Caco-2 (cell line): ENCODE measurements around the gene COX6A1. TPM values are rescaled to one million over a fixed set of nuclear protein-coding genes. Genes with fewer than 3 reads are reported as not detected.

Experiments used
- BruUV-seq: library from RNA; stranded (reverse); fragments of 400-500 nt; replicated peaks from 2 replicates; lab custom pipeline; 2021; lab: Mats Ljungman, UMichigan
- CTCF ChIA-PET: fragments of 300-600 bp; sonication (Branson Sonifier 250); formaldehyde crosslinking; loops from one replicate; lab custom pipeline; 2022; ENCODE audit warnings: antibody characterized with exemption; lab: Charles Lee
- POLR2A ChIA-PET: fragments of 300-600 bp; sonication (Branson Sonifier 250); formaldehyde crosslinking; loops from one replicate; lab custom pipeline; 2022; ENCODE audit warnings: antibody characterized with exemption; lab: Charles Lee
- DNase-seq, 2 experiments: peaks; one replicate each; pipeline versions ENCODE4 v3.0.0 to v3.0.0-alpha.2; 2020 to 2022
- H3K27me3 ChIP-seq: replicated peaks from 2 replicates; pipeline ENCODE4 v1.6.0; 2011; ENCODE audit warnings: low read length; ENCODE audit not compliant: control insufficient read depth, insufficient read depth
- H3K36me3 ChIP-seq: 2 replicates; pipeline ENCODE4 v1.5.1; 2011; ENCODE audit warnings: low read length; ENCODE audit not compliant: control insufficient read depth, insufficient read depth
- H3K4me1 ChIP-seq: fragments of 250-450 bp; sonication (Bioruptor Pico); 2 replicates; pipeline ENCODE4 v1.5.1; 2020; ENCODE audit warnings: mild to moderate bottlenecking
- H3K4me3 ChIP-seq: 2 replicates; pipeline ENCODE4 v1.5.1; 2011; ENCODE audit warnings: low read depth, mild to moderate bottlenecking, control low read depth, low read length
- H3K9me3 ChIP-seq: fragments of 250-450 bp; sonication (Bioruptor Pico); 2 replicates; pipeline ENCODE4 v1.5.1; 2020; ENCODE audit warnings: mild to moderate bottlenecking, moderate library complexity
- H3K27ac Mint-ChIP-seq: one replicate; pipeline ENCODE4 v1.8.0; 2022; ENCODE audit warnings: mixed read lengths; ENCODE audit not compliant: unreplicated experiment
- H3K27me3 Mint-ChIP-seq: one replicate; pipeline ENCODE4 v1.8.0; 2022; ENCODE audit warnings: mixed read lengths; ENCODE audit not compliant: insufficient read depth, unreplicated experiment
- H3K36me3 Mint-ChIP-seq: one replicate; pipeline ENCODE4 v1.8.0; 2022; ENCODE audit warnings: mild to moderate bottlenecking, mixed read lengths; ENCODE audit not compliant: insufficient read depth, unreplicated experiment
- H3K4me1 Mint-ChIP-seq: one replicate; pipeline ENCODE4 v1.8.0; 2022; ENCODE audit warnings: low read depth, mixed read lengths; ENCODE audit not compliant: unreplicated experiment
- H3K4me3 Mint-ChIP-seq: one replicate; pipeline ENCODE4 v1.8.0; 2022; ENCODE audit warnings: mild to moderate bottlenecking, moderate library complexity, mixed read lengths; ENCODE audit not compliant: unreplicated experiment
- H3K9me3 Mint-ChIP-seq: one replicate; pipeline ENCODE4 v1.8.0; 2022; ENCODE audit warnings: mixed read lengths; ENCODE audit not compliant: unreplicated experiment
- intact Hi-C: fragments of 100-400 bp; cut with micrococcal nuclease; formaldehyde crosslinking; loops from one replicate; pipeline ENCODE4 v1.10.0; 2022; ENCODE audit not compliant: unreplicated experiment
- total RNA-seq: library from RNA; stranded (reverse); gene quantifications from 2 replicates; pipeline ENCODE4 v1.2.3, GENCODE V29; 2022
- TF ChIP-seq, protein P1 (sequence below), 2 experiments: fragments of 200-600 bp in 1 of 2; IDR thresholded peaks; 1 replicate in 1 of 2; 2 replicates in 1 of 2; pipeline versions ENCODE4 v1.5.1 to v1.8.0; 2011 to 2022; ENCODE audit warnings: antibody characterized with exemption in 1 of 2, control low read depth in 1 of 2, inconsistent platforms in 1 of 2, low read depth in 1 of 2, low read length in 1 of 2, mild to moderate bottlenecking in 1 of 2, moderate library complexity in 1 of 2; ENCODE audit not compliant: insufficient read depth in 1 of 2, severe bottlenecking in 1 of 2, unreplicated experiment in 1 of 2

The COX6A1 gene
- total RNA-seq, 1 experiment from 2014 or later = 474 TPM

DNA sequence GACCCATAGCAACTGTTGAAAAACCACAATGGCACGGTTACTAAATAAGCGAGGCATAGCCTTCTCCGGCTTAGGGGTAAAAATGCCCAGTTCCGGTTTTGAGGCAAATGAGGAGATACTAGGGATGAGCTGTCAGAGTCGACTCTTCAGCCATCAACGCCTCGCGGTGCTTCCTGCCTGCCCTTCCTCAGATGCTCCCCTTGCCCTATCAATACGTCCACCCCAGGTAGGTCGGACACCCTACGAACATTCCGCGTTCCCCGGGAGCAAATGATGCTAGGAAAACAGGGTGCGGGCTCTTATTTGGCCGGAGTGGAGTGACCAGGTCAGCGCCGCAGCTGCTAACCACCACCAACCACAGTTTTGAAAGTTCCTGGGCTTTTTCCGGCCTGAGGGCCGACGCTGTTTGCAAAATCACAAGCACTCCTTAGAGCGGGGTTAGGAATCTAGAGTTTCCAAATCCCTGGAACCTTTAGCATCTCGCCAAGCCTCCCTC lies 30.5 kb downstream of the COX6A1 start:
- no peaks in the 10 kb centered on the region for H3K27me3 Mint-ChIP-seq
- TSS peak; percentile 47 for BruUV-seq
- H3K27me3 ChIP-seq = no peaks in the 10 kb centered on the region
- H3K4me3 ChIP-seq = peak overlapping the region; percentile 80
- ChIA-PET POLR2A (interaction anchor here (1.6 kb wide), 1 partner anchor 113 kb away, joined by 5 read pairs; the partner anchor contains the start of gene POP5), CTCF (interaction anchor here (0.6 to 1.2 kb wide), 4 partner anchors 11 to 267 kb away, joined by 3 to 4 read pairs (median 4); no protein-coding TSS in a partner anchor)
- H3K9me3 Mint-ChIP-seq = no peaks in the 10 kb centered on the region
- no peaks in the 10 kb centered on the region for H3K9me3 ChIP-seq
- H3K4me3 Mint-ChIP-seq = peak overlapping the region; percentile 85
- TF ChIP-seq, protein P1, sequence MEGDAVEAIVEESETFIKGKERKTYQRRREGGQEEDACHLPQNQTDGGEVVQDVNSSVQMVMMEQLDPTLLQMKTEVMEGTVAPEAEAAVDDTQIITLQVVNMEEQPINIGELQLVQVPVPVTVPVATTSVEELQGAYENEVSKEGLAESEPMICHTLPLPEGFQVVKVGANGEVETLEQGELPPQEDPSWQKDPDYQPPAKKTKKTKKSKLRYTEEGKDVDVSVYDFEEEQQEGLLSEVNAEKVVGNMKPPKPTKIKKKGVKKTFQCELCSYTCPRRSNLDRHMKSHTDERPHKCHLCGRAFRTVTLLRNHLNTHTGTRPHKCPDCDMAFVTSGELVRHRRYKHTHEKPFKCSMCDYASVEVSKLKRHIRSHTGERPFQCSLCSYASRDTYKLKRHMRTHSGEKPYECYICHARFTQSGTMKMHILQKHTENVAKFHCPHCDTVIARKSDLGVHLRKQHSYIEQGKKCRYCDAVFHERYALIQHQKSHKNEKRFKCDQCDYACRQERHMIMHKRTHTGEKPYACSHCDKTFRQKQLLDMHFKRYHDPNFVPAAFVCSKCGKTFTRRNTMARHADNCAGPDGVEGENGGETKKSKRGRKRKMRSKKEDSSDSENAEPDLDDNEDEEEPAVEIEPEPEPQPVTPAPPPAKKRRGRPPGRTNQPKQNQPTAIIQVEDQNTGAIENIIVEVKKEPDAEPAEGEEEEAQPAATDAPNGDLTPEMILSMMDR (IDR thresholded peaks at IDR 0.05; ENCODE audit: insufficient read depth in 1 of 2, low read depth in 1 of 2, low read length in 1 of 2, severe bottlenecking in 1 of 2, unreplicated experiment in 1 of 2) = no peak
- intact Hi-C loops = loop anchor here (2.0 to 5.0 kb wide), 2 partner anchors 22 to 59 kb away; partner anchors contain the start of genes COQ5, GATC and TRIAP1
- peak overlapping the region; percentile 79 for H3K27ac Mint-ChIP-seq
- H3K36me3 Mint-ChIP-seq = peaks cover 59% of the 10 kb centered on the region
- peak; percentile 44 to 53 for DNase-seq
- H3K4me1 ChIP-seq = peaks cover 5% of the 10 kb centered on the region; the same call in 1 of the 2 replicates
- H3K4me1 Mint-ChIP-seq = no peaks in the 10 kb centered on the region
- 0 out of 2 replicates have a peak, but pooled peaks cover 1% of the 10 kb centered on the region for H3K36me3 ChIP-seq

DNA sequence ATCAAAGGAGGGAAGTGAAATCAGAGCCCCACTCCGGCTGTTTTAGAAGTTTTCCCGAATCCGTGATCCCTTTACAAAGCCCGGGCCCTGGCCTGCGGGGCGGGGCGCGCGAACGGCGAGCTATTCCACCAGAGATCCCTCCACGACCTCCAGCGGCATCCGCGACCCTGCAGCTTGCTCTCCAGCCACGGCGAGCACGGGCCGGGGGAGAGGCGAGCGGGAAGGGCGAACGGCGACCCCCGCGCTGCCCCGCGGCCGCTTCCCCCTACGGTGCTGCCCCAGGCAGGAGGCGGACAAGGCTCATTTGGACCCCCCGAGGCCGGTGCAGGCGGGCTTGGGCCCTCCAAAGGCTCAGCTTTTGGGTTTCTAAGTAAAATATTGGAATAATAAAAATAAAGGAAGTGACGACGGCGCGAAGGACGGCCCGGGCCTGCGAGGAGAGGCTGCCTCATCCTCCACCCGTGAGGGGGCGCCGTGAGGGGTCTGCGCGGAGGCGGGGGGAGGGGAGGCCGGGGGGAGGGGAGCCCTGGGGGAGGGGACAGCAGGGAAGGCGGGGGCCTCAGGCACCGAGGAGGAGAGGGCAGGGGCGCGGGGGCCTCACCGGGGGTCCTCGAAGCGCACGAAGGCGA lies 31.0 kb downstream of the COX6A1 start:
- Mint-ChIP-seq H3K27ac (peak overlapping the region; percentile 79), H3K27me3 (no peaks in the 10 kb centered on the region), H3K4me1 (peaks cover 4% of the 10 kb centered on the region), H3K9me3 (no peaks in the 10 kb centered on the region), H3K36me3 (peaks cover 54% of the 10 kb centered on the region), H3K4me3 (peak overlapping the region; percentile 85)
- CTCF ChIA-PET = interaction anchor here (0.7 to 1.2 kb wide), 5 partner anchors 12 to 241 kb away, joined by 3 to 5 read pairs (median 3); no protein-coding TSS in a partner anchor
- peak in 1 of 2 experiments; percentile 41 for DNase-seq
- TF ChIP-seq, protein P1 (IDR thresholded peaks at IDR 0.05; ENCODE audit: insufficient read depth in 1 of 2, low read depth in 1 of 2, low read length in 1 of 2, severe bottlenecking in 1 of 2, unreplicated experiment in 1 of 2) = no peak
- Histone ChIP-seq H3K4me1 (peaks cover 5% of the 10 kb centered on the region), H3K27me3 (no peaks in the 10 kb centered on the region), H3K4me3 (peak overlapping the region; percentile 80), H3K9me3 (no peaks in the 10 kb centered on the region), H3K36me3 (no peaks in the 10 kb centered on the region)
- POLR2A ChIA-PET = interaction anchor here (0.7 to 1.6 kb wide), 2 partner anchors 12 to 112 kb away, joined by 5 to 12 read pairs; partner anchors contain the start of gene POP5
- intact Hi-C loops = loop anchor here (1.0 to 5.0 kb wide), 3 partner anchors 22 to 58 kb away; partner anchors contain the start of genes COQ5, DYNLL1, GATC and TRIAP1
- no TSS peak for BruUV-seq

DNA sequence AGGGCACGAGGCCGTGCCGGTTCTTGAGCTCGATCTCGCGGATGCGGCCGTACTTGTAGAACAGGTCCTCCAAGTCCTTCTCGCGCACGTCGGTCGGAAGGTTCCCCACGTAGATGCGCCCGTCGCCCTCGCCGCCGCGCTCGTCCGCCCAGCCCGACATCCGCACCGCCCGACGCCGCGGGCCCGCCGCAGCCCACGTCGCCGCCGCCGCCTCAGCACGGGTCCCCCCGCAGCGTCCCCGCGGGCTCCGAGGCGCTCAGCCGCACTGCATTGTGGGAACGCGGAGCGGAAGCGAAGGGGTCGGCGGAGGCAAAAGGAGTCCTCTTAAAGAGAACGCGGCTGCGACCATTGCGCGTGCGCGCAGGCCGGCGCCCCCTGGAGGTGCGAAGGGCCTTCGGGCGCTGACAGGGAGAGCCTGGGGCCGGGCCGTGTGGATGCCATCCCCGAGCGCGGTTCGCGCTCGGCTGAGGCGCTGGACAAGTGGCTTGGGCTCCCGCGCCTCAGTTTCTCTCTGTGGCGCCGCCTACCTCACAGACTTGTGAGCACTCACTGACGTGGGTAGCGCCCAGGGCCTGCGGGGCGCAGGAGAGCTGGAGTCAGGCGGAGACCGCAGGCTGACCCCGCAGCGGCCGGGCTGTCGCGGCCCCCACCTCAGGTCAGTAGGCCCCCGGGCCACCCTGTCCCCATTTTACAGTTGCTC lies 31.7 kb downstream of the COX6A1 start, which contains the start of gene SRSF9:
SRSF9 (minus strand) TSS at position 299 of the 700 bp plus-strand sequence; CDS start at position 160, 139 bp downstream.
- Mint-ChIP-seq H3K36me3 (peaks cover 47% of the 10 kb centered on the region), H3K9me3 (no peaks in the 10 kb centered on the region), H3K27ac (peak within 1 kb of the TSS; percentile 79), H3K4me1 (peaks cover 8% of the 10 kb centered on the region), H3K27me3 (no peaks in the 10 kb centered on the region), H3K4me3 (peak within 1 kb of the TSS; percentile 85)
- CTCF ChIA-PET = interaction anchor here (0.7 to 1.4 kb wide), 5 partner anchors 25 to 242 kb away, joined by 3 to 5 read pairs (median 4); partner anchors contain the start of gene SIRT4
- POLR2A ChIA-PET = interaction anchor here (0.7 to 1.6 kb wide), 3 partner anchors 13 to 112 kb away, joined by 3 to 12 read pairs (median 5); partner anchors contain the start of gene POP5
- TF ChIP-seq, protein P1 (IDR thresholded peaks at IDR 0.05; ENCODE audit: insufficient read depth in 1 of 2, low read depth in 1 of 2, low read length in 1 of 2, severe bottlenecking in 1 of 2, unreplicated experiment in 1 of 2) = peak; percentile 84 to 93
- no peaks in the 10 kb centered on the region for H3K27me3 ChIP-seq
- peaks cover 5% of the 10 kb centered on the region for H3K4me1 ChIP-seq
- no peaks in the 10 kb centered on the region for H3K36me3 ChIP-seq
- peak; percentile 95 to 97 for DNase-seq
- no TSS peak for BruUV-seq
- no peaks in the 10 kb centered on the region for H3K9me3 ChIP-seq
- H3K4me3 ChIP-seq = peak within 1 kb of the TSS; percentile 80
- intact Hi-C loops = loop anchor here (1.0 to 5.0 kb wide), 3 partner anchors 23 to 58 kb away; partner anchors contain the start of genes COQ5, DYNLL1, GATC and TRIAP1
